IMR-90 (cell line): ENCODE data around the gene MRE11. TPM values are rescaled to one million over a fixed set of nuclear protein-coding genes. Genes with fewer than 3 reads are reported as not detected.

ENCODE experiments used
- ATAC-seq: fragments of 200-7000 bp; cut with Tn5 transposase; 2 replicates; pipeline ENCODE4 v1.9.1; 2020; ENCODE audit warnings: low read depth, mild to moderate bottlenecking, moderate library complexity
- BruUV-seq: library from RNA; stranded (reverse); fragments of 400-500 nt; replicated peaks from 2 replicates; lab custom pipeline; 2021; lab: Mats Ljungman, UMichigan
- CTCF ChIA-PET: fragments of 300-600 bp; formaldehyde crosslinking; extraction: SDS; loops from one replicate; lab custom pipeline; 2021; ENCODE audit warnings: antibody characterized with exemption; lab: Yijun Ruan, JAX
- POLR2A ChIA-PET: fragments of 300-600 bp; sonication (Branson Sonifier 250); formaldehyde crosslinking; loops from one replicate; lab custom pipeline; 2022; ENCODE audit warnings: antibody characterized with exemption; ENCODE audit not compliant: unreplicated experiment; lab: Charles Lee
- DNase-seq: peaks from one replicate; pipeline ENCODE4 v3.0.0; 2013
- H2AFZ ChIP-seq: replicated peaks from 2 replicates; pipeline ENCODE3; 2013; ENCODE audit warnings: low read length, mild to moderate bottlenecking; ENCODE audit not compliant: poor library complexity
- H2AK5ac ChIP-seq: 2 replicates; pipeline ENCODE4 v1.6.1; 2013; ENCODE audit warnings: low read depth, low read length, inconsistent platforms
- H2AK9ac ChIP-seq: replicated peaks from 2 replicates; pipeline ENCODE3; 2013; ENCODE audit warnings: mild to moderate bottlenecking, low read depth, low read length, moderate library complexity; ENCODE audit not compliant: poor library complexity
- H2BK120ac ChIP-seq: 2 replicates; pipeline ENCODE4 v1.6.1; 2013; ENCODE audit warnings: low read depth, low read length, inconsistent platforms
- H2BK15ac ChIP-seq: 3 replicates; pipeline ENCODE4 v1.6.1; 2013; ENCODE audit warnings: low read depth, low read length, inconsistent platforms
- H2BK20ac ChIP-seq: 2 replicates; pipeline ENCODE4 v1.6.1; 2013; ENCODE audit warnings: low read depth, mild to moderate bottlenecking, inconsistent platforms, low read length, moderate library complexity
- H2BK5ac ChIP-seq: 2 replicates; pipeline ENCODE4 v1.6.1; 2013; ENCODE audit warnings: mild to moderate bottlenecking, low read depth, low read length, inconsistent platforms; ENCODE audit not compliant: poor library complexity, severe bottlenecking
- H3K14ac ChIP-seq: replicated peaks from 2 replicates; pipeline ENCODE4 v1.6.1; 2013; ENCODE audit warnings: low read depth, low read length, inconsistent platforms
- H3K18ac ChIP-seq: 2 replicates; pipeline ENCODE4 v1.6.1; 2013; ENCODE audit warnings: low read depth, low read length, control low read depth
- H3K23ac ChIP-seq: 2 replicates; pipeline ENCODE4 v1.6.1; 2013; ENCODE audit warnings: low read depth, low read length, inconsistent platforms
- H3K27ac ChIP-seq: 2 replicates; pipeline ENCODE4 v1.5.1; 2013; ENCODE audit warnings: mild to moderate bottlenecking, control low read depth, low read length; ENCODE audit not compliant: insufficient read depth
- H3K27me3 ChIP-seq: 2 replicates; pipeline ENCODE4 v1.6.1; 2013; ENCODE audit warnings: low read length; ENCODE audit not compliant: control insufficient read depth, insufficient read depth
- H3K36me3 ChIP-seq: 2 replicates; pipeline ENCODE4 v1.6.1; 2013; ENCODE audit warnings: low read length, mixed read lengths; ENCODE audit not compliant: control insufficient read depth, insufficient read depth
- H3K4ac ChIP-seq: 2 replicates; pipeline ENCODE4 v1.6.1; 2013; ENCODE audit warnings: low read depth, low read length, inconsistent platforms
- H3K4me1 ChIP-seq: 2 replicates; pipeline ENCODE4 v1.6.1; 2013; ENCODE audit warnings: low read length, mixed read lengths; ENCODE audit not compliant: control insufficient read depth, insufficient read depth
- H3K4me2 ChIP-seq: 2 replicates; pipeline ENCODE4 v1.6.1; 2013; ENCODE audit warnings: low read depth, mild to moderate bottlenecking, control low read depth, low read length, moderate library complexity
- H3K4me3 ChIP-seq: 2 replicates; pipeline ENCODE4 v1.5.1; 2013; ENCODE audit warnings: low read depth, mild to moderate bottlenecking, control low read depth, low read length, moderate library complexity; ENCODE audit not compliant: insufficient read depth
- H3K56ac ChIP-seq: 2 replicates; pipeline ENCODE4 v1.6.1; 2013; ENCODE audit warnings: low read length, inconsistent platforms; ENCODE audit not compliant: insufficient read depth; ENCODE audit errors: extremely low read depth
- H3K79me1 ChIP-seq, 2 experiments: 2 replicates each; pipeline ENCODE4 v1.6.1; 2013; ENCODE audit warnings: low read length in 2 of 2, inconsistent platforms in 1 of 2, low read depth in 1 of 2
- H3K9ac ChIP-seq: 2 replicates; pipeline ENCODE4 v1.6.1; 2013; ENCODE audit warnings: low read depth, low read length, control low read depth
- H3K9me1 ChIP-seq: 2 replicates; pipeline ENCODE4 v1.6.1; 2013; ENCODE audit warnings: low read length, inconsistent platforms; ENCODE audit not compliant: insufficient read depth
- H3K9me3 ChIP-seq: 2 replicates; pipeline ENCODE4 v1.6.1; 2013; ENCODE audit warnings: low read length; ENCODE audit not compliant: control insufficient read depth, insufficient read depth
- H4K20me1 ChIP-seq: 2 replicates; pipeline ENCODE4 v1.6.1; 2013; ENCODE audit warnings: low read length, inconsistent platforms; ENCODE audit not compliant: insufficient read depth
- H4K5ac ChIP-seq: 2 replicates; pipeline ENCODE4 v1.6.1; 2013; ENCODE audit warnings: mild to moderate bottlenecking, low read depth, low read length, control low read depth
- H4K8ac ChIP-seq, 2 experiments: 2 replicates each; pipeline ENCODE4 v1.6.1; 2013; ENCODE audit warnings: low read depth in 2 of 2, low read length in 2 of 2, control low read depth in 1 of 2, inconsistent platforms in 1 of 2
- H4K91ac ChIP-seq: 2 replicates; pipeline ENCODE4 v1.6.1; 2013; ENCODE audit warnings: low read depth, low read length, inconsistent platforms; ENCODE audit not compliant: insufficient read depth
- BHLHE40 ChIP-seq: fragments of 150-350 bp; IDR thresholded peaks from 2 replicates; pipeline ENCODE4 v1.6.1; 2016; ENCODE audit warnings: mild to moderate bottlenecking, low read depth, low read length
- CEBPB ChIP-seq: IDR thresholded peaks from 2 replicates; pipeline ENCODE4 v1.6.1; 2012; ENCODE audit warnings: low read depth, low read length, improper control_type of control experiment
- CHD1 ChIP-seq: IDR thresholded peaks from 2 replicates; pipeline ENCODE4 v1.6.1; 2012; ENCODE audit warnings: low read depth, low read length, improper control_type of control experiment
- CTCF ChIP-seq: conservative IDR thresholded peaks from 2 replicates; pipeline ENCODE4 v1.5.1; 2012; ENCODE audit warnings: mild to moderate bottlenecking, low read depth, low read length, improper control_type of control experiment
- ELK1 ChIP-seq: fragments of 150-350 bp; IDR thresholded peaks from 2 replicates; pipeline ENCODE4 v1.6.1; 2016; ENCODE audit warnings: low read depth, mild to moderate bottlenecking, low read length, moderate library complexity, borderline replicate concordance
- FOS ChIP-seq: fragments of 150-350 bp; IDR thresholded peaks from 2 replicates; pipeline ENCODE4 v1.6.1; 2016; ENCODE audit warnings: low read depth, low read length
- MAFK ChIP-seq: IDR thresholded peaks from 2 replicates; pipeline ENCODE4 v1.6.1; 2012; ENCODE audit warnings: low read depth, low read length, improper control_type of control experiment
- MAZ ChIP-seq: IDR thresholded peaks from 2 replicates; pipeline ENCODE4 v1.6.1; 2012; ENCODE audit warnings: low read depth, mild to moderate bottlenecking, low read length, improper control_type of control experiment, moderate library complexity, borderline replicate concordance
- MXI1 ChIP-seq: IDR thresholded peaks from 2 replicates; pipeline ENCODE4 v1.6.1; 2012; ENCODE audit warnings: low read depth, mild to moderate bottlenecking, low read length, moderate library complexity, borderline replicate concordance
- NFE2L2 ChIP-seq: fragments of 150-350 bp; IDR thresholded peaks from 2 replicates; pipeline ENCODE4 v1.6.1; 2016; ENCODE audit warnings: low read depth, mild to moderate bottlenecking, low read length
- POLR2A ChIP-seq: IDR thresholded peaks from 2 replicates; pipeline ENCODE4 v1.6.1; 2012; ENCODE audit warnings: mild to moderate bottlenecking, low read depth, low read length
- RAD21 ChIP-seq: IDR thresholded peaks from 2 replicates; pipeline ENCODE4 v1.6.1; 2012; ENCODE audit warnings: low read length, improper control_type of control experiment
- RCOR1 ChIP-seq: IDR thresholded peaks from 2 replicates; pipeline ENCODE4 v1.6.1; 2012; ENCODE audit warnings: mild to moderate bottlenecking, low read length, improper control_type of control experiment; ENCODE audit not compliant: insufficient replicate concordance
- RFX5 ChIP-seq: IDR thresholded peaks from 2 replicates; pipeline ENCODE4 v1.8.0; 2012; ENCODE audit warnings: low read depth, mild to moderate bottlenecking, low read length, moderate library complexity
- SMC3 ChIP-seq: fragments of 150-350 bp; IDR thresholded peaks from 2 replicates; pipeline ENCODE4 v1.6.1; 2016; ENCODE audit warnings: low read depth, mild to moderate bottlenecking, antibody characterized with exemption, low read length, moderate library complexity
- USF2 ChIP-seq: fragments of 150-350 bp; IDR thresholded peaks from 2 replicates; pipeline ENCODE4 v1.6.1; 2017; ENCODE audit warnings: mild to moderate bottlenecking, antibody characterized with exemption, low read length, low read depth
- WGBS, 2 experiments: methylation state at CpG; one replicate each; pipeline versions ENCODE4 v1.1.5 to v1.1.7; 2013; ENCODE audit warnings: missing lambda C conversion rate in 2 of 2; ENCODE audit not compliant: insufficient read length in 1 of 2; ENCODE audit errors: extremely low coverage in 2 of 2; 5-methylcytosine and 5-hydroxymethylcytosine counted together
- dilution Hi-C: fragments of 300-500 bp; cut with HindIII; formaldehyde crosslinking; loops from one replicate; pipeline ENCODE4 v1.14.3; 2018; ENCODE audit warnings: low sequenced_read_pairs; ENCODE audit not compliant: unreplicated experiment
- in situ Hi-C: fragments of 300-500 bp; cut with MboI; formaldehyde crosslinking; loops from 3 replicates; pipeline ENCODE4 v1.14.3; 2019; ENCODE audit warnings: low sequenced_read_pairs, inconsistent platforms, mixed read lengths
- intact Hi-C: fragments of 100-400 bp; cut with micrococcal nuclease; formaldehyde crosslinking; loops from 2 replicates; pipeline ENCODE4 v1.10.0; 2022
- polyA plus RNA-seq, 3 experiments: library from polyadenylated mRNA; depleted of rRNA; stranded (reverse); fragments of >200 nt; gene quantifications; 2 replicates each; pipeline ENCODE4 v1.2.3, GENCODE V29; 2012; ENCODE audit warnings: low replicate concordance in 1 of 3
- total RNA-seq: library from RNA; depleted of rRNA; stranded (reverse); fragments of >200 nt; gene quantifications from 2 replicates; pipeline ENCODE4 v1.2.3, GENCODE V29; 2012

Gene MRE11
- total and polyA plus RNA-seq, 2 of the 4 experiments (the other 2 are of a cell fraction), result 9.0 to 15.6 TPM

GRCh38 chr11:94398101-94398500, 95.5 kb downstream of the MRE11 start:
- H3K36me3 ChIP-seq, result no peaks in the 10 kb centered on the region
- dilution Hi-C loops (no loop called here), in situ Hi-C loops (no loop called here)

More at GRCh38 chr11:94398101-94398500, 95.5 kb downstream of the MRE11 start:
- Histone ChIP-seq H3K4ac (no peak overlapping the region), H3K4me2 (no peak overlapping the region), H2AFZ (no peak overlapping the region), H3K4me1 (peaks cover 4% of the 10 kb centered on the region; the same call in 1 of the 2 replicates), H4K5ac (no peak overlapping the region), H2AK9ac (no peak overlapping the region), H3K9ac (no peak overlapping the region), H2BK120ac (no peak overlapping the region), H3K79me1 (no peaks in the 10 kb centered on the region), H3K4me3 (no peak overlapping the region), H4K20me1 (no peaks in the 10 kb centered on the region), H3K56ac (no peak overlapping the region), H2BK15ac (no peak overlapping the region), H4K91ac (no peak overlapping the region), H3K9me1 (no peaks in the 10 kb centered on the region), H3K14ac (no peak overlapping the region), H4K8ac (no peak overlapping the region), H3K27me3 (peaks cover 40% of the 10 kb centered on the region), H3K9me3 (no peaks in the 10 kb centered on the region; the same call in 1 of the 2 replicates), H2BK20ac (no peak overlapping the region), H3K23ac (no peak overlapping the region), H2BK5ac (no peak overlapping the region), H3K18ac (no peak overlapping the region), H2AK5ac (no peak overlapping the region), H3K27ac (no peak overlapping the region)
- ATAC-seq, result no peak
- DNase-seq, result no peak
- ChIA-PET CTCF (no interaction called here), POLR2A (no interaction called here)
- TF ChIP-seq POLR2A (no peak), FOS (no peak), RFX5 (no peak), USF2 (no peak), SMC3 (no peak), MAZ (no peak), MXI1 (no peak), MAFK (no peak), RAD21 (no peak), CTCF (no peak), CEBPB (no peak), BHLHE40 (no peak), CHD1 (no peak), ELK1 (no peak), NFE2L2 (no peak), RCOR1 (no peak)
- intact Hi-C loops, result no loop called here
- WGBS, 2 experiments, result 58% methylated on average over 2 of the region's 5 CpGs; no CpG with 5 or more reads in 1 of the 2 experiments
- no TSS peak for BruUV-seq
